NCI-H345 treated with DMSO at 0.1 percent for 48 hours (cell line): ENCODE data around the gene BEND6.

Experiments
- DNase-seq: peaks from one replicate; lab custom pipeline; 2025; ENCODE audit not compliant: unreplicated experiment; lab: John Stamatoyannopoulos, UW

Gene BEND6, protein sequence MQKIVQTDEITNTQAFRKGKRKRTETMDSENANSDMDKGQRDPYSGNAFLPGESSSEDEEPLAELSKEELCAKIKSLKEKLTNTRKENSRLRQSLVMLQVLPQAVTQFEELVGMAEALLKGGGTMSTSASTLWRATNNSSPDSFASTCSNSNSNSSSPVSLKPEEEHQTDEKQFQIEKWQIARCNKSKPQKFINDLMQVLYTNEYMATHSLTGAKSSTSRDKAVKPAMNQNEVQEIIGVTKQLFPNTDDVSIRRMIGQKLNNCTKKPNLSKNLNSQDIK

DNA sequence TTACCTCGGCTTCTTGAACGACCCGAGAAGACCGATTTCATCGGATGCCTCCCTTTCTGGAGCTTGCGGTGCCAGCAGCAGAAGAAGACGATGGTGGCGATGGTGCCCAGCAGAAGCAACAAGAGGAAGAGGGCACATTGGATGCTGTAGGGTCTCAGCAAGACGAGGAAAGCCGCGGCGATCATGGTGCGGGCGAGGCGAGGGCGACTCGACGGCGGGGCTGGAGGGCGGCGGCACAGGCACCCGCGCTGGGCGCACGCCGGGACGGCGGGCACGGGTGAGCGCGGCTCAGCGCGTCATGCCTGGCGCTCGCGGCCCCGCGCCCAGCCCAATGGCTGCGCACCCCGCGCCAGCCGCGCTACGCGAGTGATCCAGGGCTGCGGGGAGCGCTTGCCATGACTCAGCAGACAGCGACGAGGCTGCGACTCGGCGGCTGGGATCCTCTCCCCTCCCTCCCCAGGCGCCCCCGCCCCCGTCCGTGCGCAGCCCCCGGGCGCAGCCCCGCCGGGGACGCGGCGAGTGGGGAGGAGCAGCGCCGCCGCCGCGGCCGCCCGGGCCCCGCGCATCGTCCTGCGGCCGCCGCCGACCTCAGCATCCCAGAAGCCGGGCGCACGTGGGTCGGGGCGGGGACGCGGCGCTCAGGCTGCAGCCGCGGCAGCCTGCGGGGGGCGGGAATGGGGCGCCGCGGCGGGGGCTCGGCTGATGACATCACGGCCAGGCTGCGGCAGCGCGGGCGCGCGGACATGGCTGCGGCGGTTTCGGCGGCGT is at the start of gene BEND6:
TSS of gene BEND6 (plus strand) at position 705 of the 768 bp plus-strand sequence. CDS start 26,704 bp downstream, outside the sequence.
- no peak for DNase-seq

- no peak for DNase-seq
Measured at GRCh38 chr6:56905378-56905777, 49.5 kb upstream of the BEND6 start.

DNA sequence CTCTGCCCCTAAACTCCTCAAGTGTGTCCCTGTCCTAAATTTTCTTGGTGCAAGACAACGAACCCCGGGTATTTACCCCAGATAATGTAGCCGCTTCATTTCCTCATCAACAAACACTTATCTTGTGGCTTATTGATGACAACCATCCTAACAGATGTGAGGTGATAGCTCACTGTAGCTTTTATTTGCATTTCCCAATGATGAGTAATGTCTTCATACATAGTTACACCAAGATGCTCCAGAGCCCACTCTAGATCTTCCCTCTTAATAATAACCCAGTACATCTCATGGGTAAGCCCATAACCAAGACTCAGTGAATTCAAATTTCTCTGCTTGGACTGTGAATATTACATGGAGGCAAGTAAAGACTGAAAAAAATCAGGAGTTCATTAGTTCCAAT is 48.2 kb upstream of the BEND6 start:
- no peak for DNase-seq

- no peak for DNase-seq
Measured at GRCh38 chr6:56909115-56909907, 45.6 kb upstream of the BEND6 start.

DNA sequence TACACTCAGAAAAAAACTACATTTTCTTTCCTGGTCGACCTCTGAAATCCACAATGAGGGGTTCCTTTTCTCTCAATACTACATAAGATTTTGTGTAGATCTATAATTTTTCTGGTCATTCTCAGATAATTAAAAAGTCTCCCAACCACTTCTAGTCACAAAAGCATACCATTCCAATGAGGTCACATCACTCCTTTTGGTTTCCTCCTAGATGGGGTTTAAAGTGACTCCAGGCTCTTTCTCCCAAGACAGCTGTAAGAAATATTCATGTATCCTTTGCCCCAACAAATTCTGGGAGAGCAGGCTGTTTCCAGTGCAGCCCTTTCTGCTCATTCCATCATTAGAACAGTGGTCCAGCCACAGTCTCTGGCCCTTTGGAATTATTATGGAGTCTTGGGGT is 43.1 kb upstream of the BEND6 start:
- DNase-seq = no peak

DNA sequence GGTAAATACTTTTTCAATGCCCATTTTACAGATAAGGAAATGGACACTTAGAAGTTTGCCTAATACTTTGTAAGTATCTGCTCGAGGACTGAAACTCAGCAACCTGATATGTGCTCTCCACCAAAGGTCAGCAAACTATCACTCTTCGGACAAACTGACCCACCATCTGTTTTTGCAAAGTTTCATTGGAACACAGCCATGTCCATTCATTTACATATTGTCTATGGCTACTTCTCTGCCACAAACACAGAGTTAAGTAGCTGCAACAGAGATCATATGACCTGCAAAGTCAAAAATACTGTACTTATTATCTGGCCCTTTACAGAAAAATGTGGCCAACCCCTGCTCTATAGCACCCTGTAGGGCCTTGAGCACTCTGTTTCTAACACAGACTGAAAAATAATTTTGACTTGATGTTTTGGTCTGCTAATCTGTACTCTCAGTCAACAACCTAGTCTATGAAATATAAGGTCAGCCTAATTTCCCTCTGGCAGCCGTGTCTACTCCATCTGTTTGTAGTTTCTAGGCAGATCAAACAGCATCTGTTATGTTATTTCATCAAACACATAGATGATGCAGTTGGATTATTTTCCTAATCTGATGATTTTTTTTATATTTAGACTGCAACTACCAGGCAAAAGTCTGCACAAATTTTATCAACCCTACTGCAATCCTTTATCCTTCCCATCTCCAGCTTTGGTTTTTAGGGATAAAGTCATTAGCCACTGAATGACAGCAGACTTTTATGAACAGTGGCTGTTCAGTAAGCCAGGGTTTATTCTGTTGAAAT is 41.4 kb upstream of the BEND6 start:
- DNase-seq = no peak

GRCh38 chr6:56914798-56915658 is 39.9 kb upstream of the BEND6 start:
- DNase-seq = no peak

DNA sequence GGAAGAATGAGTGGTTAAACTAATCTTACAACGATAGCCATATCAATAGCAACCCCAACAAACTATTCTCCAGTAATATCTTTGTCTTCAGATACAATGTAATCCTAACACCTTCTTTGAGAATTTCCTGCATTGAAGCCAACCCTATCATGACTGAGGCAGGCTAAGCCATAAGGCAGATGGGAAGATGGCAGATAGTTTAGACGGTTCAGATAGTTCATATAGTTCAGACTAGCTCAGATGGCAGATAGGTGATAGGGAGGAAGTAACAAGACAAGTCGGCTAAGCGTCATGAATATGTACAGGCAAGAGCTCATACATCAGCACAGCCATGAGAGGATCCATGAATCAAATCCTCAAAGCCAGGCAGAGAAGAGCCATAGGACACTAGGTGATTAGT is 39.1 kb upstream of the BEND6 start:
- DNase-seq = no peak

- DNase-seq = no peak
Measured at GRCh38 chr6:56916849-56917551, 37.9 kb upstream of the BEND6 start.

DNA sequence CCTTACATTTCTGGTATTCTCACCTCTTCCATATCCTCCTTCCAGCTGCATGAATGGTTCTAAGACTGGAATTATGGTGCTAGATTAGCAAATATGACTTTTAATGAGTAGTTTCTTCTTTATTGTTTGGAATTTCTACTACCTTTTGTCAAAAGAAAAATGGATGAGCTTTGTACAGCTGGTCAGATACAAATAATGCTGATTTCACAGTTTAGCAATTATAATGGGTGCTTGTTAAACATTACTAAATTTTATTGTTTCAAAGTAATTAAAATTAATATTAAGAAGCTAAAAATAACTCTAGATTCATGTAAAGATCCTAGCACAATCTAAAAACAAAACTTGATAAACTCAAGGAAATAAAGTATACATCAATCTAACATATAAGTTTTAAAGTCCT is 32.3 kb upstream of the BEND6 start:
- DNase-seq = no peak

- DNase-seq = no peak
Measured at GRCh38 chr6:56923565-56923964, 31.3 kb upstream of the BEND6 start.

GRCh38 chr6:56927538-56928453 is 27.1 kb upstream of the BEND6 start:
- DNase-seq = no peak

DNA sequence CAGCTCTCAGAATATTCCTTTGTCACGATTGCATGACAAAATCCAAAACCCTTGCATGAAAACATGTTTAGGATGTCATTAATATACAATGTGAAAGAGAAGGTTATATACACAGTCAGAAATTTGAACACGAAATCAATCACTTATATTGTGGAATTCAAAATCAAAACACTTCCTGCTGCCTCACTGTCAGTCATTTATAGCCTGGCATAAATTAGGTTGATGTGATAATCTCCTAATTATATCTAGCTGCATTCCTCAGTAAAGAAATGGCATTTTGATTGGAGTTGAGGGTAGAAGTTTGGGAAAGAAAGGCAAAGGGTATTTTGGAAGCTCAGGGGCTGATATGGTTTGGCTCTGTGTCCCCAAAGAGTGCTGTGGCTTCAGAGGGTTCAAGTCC is 24.1 kb upstream of the BEND6 start:
- DNase-seq = no peak

DNA sequence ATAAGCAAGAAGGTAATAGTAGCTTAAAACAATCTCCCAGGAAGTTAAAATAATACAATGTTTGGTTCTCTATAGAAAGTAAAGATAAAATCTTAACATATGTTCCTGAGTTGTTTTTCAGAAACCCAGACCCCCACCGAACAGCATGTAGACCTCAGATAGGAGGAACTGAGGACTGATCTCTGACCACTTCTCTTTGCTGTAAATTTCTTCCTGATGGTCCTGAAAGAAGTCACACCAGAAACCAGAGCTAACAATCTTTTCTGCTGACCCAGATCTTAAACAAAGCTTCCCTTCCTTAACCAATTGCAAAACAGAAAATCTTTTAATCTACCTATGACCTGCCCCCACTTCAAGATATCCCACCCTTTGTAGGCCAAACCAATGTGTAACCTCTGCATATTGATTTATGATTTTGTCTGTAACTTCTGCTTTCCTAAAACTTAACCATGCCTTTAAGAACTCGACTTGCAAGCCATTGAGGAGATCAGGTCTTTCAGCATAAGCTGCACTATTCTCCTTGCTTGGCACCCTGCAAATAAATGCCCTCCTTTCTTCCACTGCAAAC is 21.9 kb upstream of the BEND6 start:
- no peak for DNase-seq

- no peak for DNase-seq
Measured at GRCh38 chr6:56933650-56934049, 21.3 kb upstream of the BEND6 start.

- no peak for DNase-seq
Measured at GRCh38 chr6:56934876-56935275, 20.0 kb upstream of the BEND6 start.

- DNase-seq = no peak
Measured at GRCh38 chr6:56936466-56936865, 18.4 kb upstream of the BEND6 start.

DNA sequence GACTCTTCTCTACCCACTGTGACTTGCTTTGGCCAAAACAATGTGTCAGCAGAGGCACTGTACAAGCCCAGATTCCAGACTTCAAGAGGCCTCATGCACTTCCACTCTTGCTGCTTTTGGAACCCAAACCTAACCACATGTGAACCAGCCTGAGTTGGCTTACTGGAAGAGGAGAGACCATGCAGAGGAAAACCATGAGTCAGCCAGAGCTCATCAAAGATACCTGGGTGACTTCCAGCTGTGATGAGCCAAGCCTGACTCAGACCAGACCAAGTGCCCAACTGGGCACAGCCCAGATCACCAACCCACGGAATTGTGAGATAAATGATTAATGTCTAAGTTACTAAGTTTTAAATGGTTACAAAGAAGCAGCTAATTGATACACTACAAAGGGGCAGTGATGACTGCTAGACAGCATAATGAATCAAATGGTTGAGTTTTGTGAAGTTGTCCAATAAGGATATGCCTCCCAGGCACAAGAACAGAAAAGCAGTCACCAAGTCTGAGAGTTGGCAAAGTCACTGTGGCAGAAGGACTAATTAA is 16.2 kb upstream of the BEND6 start:
- no peak for DNase-seq
